GM10248 (cell line): ENCODE measurements around the gene FUT7.

ENCODE experiments used
- CTCF ChIA-PET: fragments of 300-600 bp; sonication (Branson Sonifier 250); formaldehyde crosslinking; extraction: SDS; loops from one replicate; lab custom pipeline; 2021; ENCODE audit warnings: antibody characterized with exemption; lab: Yijun Ruan, JAX
- POLR2A ChIA-PET: fragments of 350-650 bp; sonication (Branson Sonifier 250); formaldehyde crosslinking; extraction: SDS; loops from one replicate; lab custom pipeline; 2020; ENCODE audit warnings: antibody characterized with exemption; lab: Yijun Ruan, JAX
- DNase-seq: peaks from one replicate; pipeline ENCODE4 v3.0.0; 2012; ENCODE audit errors: extremely low spot score
- CTCF ChIP-seq: IDR thresholded peaks from 2 replicates; pipeline ENCODE4 v1.5.1; 2012; ENCODE audit warnings: mild to moderate bottlenecking, low read depth; ENCODE audit errors: extremely low read depth, missing control alignments, control extremely low read depth

The FUT7 gene

GRCh38 chr9:137050570-137050969 is 18.7 kb upstream of the FUT7 start:
- ChIA-PET CTCF (interaction anchor here (5.7 to 6.1 kb wide), 2 partner anchors 14 to 18 kb away, joined by 68 to 115 read pairs; partner anchors contain the start of gene SAPCD2), POLR2A (no interaction called here)
- DNase-seq, result no peak
- no peak for TF ChIP-seq CTCF

GRCh38 chr9:137049544-137050449 is 17.9 kb upstream of the FUT7 start:
- TF ChIP-seq CTCF, result peak; percentile 36
- ChIA-PET POLR2A (no interaction called here), CTCF (interaction anchor here (1.1 to 6.1 kb wide), 4 partner anchors 14 to 187 kb away, joined by 3 to 115 read pairs (median 36); partner anchors contain the start of genes FUT7 and SAPCD2)
- DNase-seq, result peak; percentile 70

DNA sequence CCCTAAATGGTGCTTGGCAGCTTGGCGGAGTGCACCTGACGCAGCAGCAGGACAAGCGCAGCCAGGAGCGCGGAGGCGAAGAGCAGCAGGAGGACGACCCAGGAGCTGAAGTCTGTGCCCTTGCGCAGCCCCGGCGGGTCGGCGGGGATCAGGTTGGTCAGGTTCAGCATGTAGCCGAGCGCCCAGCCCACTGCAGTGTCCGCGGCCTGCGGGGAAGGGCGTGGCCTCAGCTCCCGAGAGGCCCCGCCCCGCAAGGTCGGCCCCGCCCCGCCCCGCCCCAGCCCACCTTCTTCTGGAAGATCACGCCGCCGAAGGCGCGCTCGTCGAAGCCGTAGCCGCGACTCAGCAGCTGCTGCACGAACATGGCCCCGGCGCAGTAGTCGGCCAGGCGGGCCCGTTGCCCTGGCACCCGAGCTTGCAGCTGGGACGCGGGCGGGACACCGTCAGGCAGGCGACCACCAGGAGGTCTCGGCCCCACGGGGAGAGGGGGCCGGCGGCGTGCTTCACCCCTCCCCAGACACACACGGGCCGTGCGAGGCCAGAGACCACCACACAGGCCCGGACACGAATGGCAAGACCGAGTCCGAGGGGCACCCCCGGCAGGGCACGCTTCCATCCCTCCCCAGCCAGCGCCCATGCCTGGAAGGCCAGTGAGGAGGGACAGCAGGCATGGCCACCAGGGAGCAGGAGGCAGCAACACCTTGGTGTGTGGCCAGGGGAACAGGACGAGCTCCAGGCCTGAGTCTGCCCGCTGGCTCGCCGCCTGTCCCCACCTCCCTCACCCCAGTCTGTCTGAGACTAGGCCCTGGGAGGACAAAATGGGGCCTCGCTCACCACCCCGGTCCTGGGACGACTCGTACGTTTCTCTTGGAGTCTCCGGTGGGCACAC is 17.0 kb upstream of the FUT7 start:
- no peak for TF ChIP-seq CTCF
- ChIA-PET CTCF (interaction anchor here (0.6 to 6.1 kb wide), 6 partner anchors 13 to 188 kb away, joined by 3 to 115 read pairs (median 3); partner anchors contain the start of genes FUT7 and SAPCD2), POLR2A (interaction anchor here (1.1 kb wide), 1 partner anchor 192 kb away, joined by 3 read pairs; the partner anchor contains the start of gene TUBB4B)
- DNase-seq, result no peak

DNA sequence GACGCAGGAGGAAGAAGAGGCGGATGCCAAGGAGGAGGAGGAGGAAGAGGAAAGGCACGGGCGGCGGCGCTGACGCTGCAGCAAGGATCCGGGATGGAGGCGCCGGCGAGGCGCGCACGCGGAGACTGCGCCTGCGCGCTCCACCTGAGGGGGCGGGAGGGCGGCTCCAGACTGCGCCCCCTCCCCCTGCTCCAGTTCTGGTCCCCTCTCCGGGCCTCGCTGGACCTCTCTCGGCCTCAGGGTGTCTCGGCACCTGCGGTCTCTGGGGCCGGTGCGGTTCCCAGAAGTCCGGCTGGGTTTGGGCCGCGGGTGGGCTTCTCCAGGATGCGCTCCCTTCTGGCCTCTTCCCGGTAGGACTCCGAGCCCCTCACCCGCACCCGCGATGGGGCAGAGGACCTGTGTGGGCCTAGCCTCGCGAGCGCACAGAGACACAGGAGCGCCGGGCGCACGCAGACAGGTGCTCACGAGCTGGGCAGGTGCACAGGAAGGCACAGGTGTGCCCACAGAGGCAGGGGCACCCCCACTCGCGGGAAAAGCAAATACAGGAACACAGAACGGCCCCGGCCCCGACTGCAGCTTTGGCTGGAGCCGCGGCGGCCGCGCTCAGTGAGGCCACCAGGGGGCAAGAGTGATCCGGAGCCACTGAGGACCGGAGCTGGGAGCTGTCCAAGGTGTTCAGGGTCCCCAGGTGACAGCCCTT is 14.3 kb upstream of the FUT7 start, which contains the start of gene NPDC1:
Gene NPDC1 (minus strand): TSS at position 90 of the 700 bp plus-strand sequence. CDS start 188 bp downstream, outside the sequence.
- CTCF ChIA-PET, result interaction anchor here (0.6 to 6.1 kb wide), 40 partner anchors 10 to 279 kb away, joined by 3 to 115 read pairs (median 4); partner anchors contain the start of genes AJM1, CLIC3, FUT7 and MAN1B1
- POLR2A ChIA-PET, result interaction anchor here (0.6 to 1.2 kb wide), 3 partner anchors 22 to 194 kb away, joined by 5 to 7 read pairs (median 5); no protein-coding TSS in a partner anchor
- peak; percentile 94 for TF ChIP-seq CTCF

DNA sequence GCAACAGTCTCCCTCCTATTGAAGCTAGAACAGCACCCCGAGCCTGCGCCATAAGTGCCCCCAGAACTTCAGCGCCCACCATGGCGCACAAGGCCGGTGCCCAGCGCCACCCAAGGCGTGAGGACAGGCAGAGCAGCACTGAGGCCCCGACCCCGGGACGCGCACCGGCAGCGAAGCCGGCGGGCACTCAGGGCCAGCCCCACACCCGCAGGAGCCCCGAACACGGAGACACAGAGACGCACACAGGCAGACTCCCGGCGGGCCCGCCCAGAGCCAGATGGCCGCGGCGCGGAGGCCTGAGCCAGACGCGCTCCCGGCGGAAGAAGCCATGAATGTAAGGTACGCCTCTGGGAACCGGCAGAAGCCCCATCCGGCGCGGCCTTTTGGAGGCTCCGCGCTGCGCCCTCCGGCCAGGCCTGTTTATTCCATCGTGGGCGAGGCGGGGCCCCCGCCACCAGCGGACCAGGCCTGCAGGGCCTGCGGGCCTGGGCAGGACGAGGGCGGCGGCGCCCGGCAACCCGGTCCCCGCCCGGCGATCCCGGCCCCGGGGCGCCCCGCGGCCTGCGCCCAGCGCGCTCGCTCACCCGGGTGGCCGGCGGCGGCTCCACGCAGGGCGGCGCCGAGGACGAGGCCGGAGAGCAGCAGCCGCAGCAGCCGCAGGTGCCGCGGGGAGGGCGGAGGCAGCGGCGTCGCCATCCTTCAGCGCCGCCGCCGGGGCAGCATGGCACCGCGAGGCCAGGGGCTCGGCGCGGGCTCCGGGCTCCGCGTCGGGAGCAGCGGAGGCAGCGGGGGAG is 13.6 kb upstream of the FUT7 start:
- DNase-seq, result no peak
- CTCF ChIA-PET, result interaction anchor here (1.0 to 6.1 kb wide), 10 partner anchors 9 to 260 kb away, joined by 3 to 115 read pairs (median 7); partner anchors contain the start of genes SAPCD2 and TMEM141
- POLR2A ChIA-PET, result no interaction called here
- no peak for TF ChIP-seq CTCF

More for the DNA sequence above, 14.3 kb upstream of the FUT7 start, which contains the start of gene NPDC1:
- peak; percentile 93 for DNase-seq
